Hematopoietic multipotent progenitor cell treated with erythropoietin and hydrocortisone succinate and interleukin-3 and kit ligand, for 4 days (in vitro differentiated cells): Measurements from ENCODE around the gene PLD3.
"Not testable (repeated sequence)": the region's sequence is repeated elsewhere in the genome, so short reads cannot be mapped to it uniquely, and the experiment has no call there.

Source experiments
- DNase-seq: peaks from one replicate; pipeline ENCODE4 v3.0.0-alpha.2; 2015

The PLD3 gene

DNA sequence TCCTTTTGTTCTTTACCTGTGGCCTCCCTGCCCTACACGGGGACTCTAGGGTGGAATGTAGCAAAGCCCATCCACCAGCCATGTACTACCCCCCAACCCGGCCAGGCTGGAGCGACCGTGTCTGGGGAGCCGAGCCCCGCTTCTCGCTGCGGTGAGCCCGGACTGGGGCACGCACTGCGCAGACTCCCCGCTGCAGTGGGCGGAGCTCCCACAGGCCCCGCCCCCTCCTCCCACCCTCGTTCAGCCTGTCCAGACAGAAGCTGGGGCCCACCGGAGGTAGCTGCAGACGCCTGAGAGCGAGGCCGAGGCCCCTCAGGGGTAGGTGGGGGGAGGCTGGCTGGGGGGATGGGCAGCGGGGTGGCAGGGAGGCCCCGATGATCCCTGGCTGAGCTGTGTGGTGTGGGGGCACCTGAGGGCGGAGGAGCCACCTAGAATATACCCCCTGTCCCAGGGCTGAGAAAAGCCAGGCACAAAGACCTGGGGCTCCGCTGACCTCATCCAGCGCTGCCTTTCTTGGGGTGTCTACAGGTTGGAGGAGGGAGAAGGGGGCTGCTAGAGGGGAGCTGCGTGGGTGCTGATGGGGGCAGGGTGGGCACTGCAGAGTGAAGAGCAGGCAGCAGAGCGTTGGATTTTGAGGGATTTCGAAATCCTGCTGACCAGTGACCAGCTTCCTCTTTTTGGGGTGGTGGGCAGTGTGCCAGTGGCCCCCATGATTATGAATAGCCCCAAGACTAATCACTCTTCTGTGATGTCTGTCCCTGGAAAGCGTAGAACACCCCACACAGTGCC, 17.3 kb downstream of the PLD3 start:
- peak; percentile 88 for DNase-seq

DNA sequence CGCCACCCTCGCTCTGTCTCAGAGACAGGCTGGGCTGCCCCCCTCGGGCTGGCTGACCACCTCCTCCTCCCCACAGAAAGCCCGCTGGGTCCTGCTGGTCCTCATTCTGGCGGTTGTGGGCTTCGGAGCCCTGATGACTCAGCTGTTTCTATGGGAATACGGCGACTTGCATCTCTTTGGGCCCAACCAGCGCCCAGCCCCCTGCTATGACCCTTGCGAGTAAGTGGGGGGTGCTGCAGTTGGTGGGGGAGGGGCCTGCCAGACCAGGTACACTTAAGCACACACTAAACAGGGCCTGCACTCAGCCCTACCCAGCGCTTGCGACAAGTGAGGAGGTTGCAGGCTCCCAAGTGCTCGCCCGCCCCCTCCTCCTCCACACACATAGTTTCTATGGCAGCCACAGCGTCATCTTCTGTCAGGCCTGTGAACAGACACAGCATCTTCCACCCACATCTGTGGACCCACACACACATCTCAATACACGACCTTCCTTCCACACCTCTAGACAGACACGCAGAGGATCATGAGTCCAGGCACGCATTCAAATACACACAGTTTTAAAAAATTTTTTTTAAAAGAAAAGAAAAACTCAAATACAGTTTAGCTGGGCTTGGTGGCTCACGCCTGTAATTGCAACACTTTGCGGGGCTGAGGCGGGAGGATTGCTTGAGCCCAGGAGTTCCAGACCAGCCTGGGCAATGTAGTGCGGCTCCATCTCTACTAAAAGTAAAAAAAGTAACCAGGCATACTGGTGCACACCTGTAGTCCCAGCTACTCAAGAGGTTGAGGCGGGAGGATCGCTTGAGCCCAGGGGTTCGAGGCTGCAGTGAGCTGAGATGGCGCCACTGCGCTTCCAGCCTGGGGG, 18.4 kb downstream of the PLD3 start:
- peak; percentile 29 for DNase-seq

DNA sequence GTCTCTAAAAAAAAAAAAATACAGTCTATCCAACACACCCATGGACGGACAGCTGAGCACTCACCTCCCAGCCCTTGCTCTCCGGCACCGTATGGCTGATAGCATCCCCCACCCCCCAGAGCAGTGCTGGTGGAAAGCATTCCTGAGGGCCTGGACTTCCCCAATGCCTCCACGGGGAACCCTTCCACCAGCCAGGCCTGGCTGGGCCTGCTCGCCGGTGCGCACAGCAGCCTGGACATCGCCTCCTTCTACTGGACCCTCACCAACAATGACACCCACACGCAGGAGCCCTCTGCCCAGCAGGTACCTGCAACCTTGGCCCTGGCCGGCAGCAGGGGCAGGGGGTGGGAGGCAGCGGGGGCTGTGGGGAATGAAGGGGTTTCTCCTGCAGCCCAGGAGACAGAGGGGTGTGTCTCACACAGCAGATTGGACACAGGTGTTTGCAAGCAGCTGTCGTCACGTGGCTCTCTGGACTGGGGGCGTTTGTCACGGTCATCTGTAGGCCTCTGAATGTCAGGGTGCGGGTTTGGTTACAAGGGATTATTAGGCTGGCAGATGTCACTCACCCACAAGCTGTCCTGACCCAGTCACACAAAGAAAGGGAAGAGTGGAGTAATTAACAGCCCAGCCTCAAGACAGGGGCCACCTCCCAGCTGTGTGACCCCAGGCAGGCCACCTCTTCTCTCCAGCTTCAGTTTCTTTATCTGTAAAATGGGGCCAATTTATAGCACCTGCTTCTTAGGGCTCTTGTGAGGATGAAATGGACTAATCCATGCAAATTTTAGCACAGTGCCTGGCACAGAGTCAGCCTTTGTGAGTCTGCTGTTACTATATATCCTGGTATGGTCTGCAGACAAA, 19.3 kb downstream of the PLD3 start:
- DNase-seq, result no peak

DNA sequence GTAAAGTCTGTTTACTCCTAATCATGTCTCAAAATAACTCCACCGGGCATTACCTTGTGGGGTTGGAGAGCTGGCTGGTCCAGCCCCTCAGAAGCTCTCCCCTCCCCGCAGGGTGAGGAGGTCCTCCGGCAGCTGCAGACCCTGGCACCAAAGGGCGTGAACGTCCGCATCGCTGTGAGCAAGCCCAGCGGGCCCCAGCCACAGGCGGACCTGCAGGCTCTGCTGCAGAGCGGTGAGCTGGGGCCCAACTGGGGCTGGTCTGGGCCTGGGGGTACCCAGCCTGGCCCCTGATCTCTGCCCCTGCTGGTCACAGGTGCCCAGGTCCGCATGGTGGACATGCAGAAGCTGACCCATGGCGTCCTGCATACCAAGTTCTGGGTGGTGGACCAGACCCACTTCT, 21.3 kb downstream of the PLD3 start:
- no peak for DNase-seq

DNA sequence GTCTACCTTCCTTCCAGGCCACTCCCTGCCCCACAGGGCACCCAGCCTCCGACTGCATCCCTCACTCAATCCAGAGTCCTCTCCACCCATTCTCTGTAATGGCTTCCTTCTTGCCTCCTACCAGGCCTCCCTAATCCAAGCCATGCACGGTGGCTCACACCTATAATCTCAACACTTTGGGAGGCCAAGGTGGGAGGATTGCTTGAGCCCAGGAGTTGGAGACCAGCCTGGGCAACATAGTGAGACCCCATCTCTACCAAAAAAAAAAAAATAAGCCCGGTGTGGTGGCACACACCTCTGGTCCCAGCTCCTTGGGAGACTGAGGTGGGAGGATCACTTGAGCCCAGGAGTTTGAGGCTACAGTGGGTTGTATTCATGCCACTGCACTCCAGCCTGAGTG, 21.8 kb downstream of the PLD3 start:
- DNase-seq, result not testable (repeated sequence)

DNA sequence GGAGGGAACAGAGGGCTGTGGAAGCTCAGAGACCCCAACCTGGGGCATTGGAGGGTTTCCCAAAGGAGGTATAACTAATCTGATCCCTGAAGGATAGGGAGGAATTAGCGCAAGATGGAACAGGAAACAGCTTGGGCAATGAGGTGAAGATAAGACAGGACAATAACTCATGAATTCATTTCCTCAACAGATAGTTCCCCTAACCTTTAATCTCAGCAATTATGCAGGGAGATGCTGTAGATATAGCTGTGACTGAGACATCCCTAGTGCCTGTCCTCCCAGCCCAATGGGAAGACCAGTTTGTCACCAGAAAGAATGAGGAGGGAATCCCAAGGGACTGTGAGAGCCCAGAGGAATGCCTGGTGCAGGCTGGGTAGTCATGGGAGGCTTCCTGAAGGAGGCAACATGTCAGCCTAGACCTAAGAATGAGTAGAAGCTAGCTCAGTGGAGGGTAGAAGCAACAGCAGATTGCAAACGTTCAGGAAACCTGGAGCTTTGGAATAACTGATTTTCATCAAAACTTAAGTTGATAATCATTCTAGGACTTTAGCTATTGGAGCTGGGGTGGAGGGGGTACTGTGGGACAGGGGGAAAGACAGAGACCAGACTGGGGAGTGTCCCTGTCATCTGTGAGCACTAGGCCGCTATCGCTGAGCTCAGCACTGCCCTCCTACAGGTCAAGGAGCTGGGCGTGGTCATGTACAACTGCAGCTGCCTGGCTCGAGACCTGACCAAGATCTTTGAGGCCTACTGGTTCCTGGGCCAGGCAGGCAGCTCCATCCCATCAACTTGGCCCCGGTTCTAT, 22.7 kb downstream of the PLD3 start:
- peak; percentile 32 for DNase-seq

DNA sequence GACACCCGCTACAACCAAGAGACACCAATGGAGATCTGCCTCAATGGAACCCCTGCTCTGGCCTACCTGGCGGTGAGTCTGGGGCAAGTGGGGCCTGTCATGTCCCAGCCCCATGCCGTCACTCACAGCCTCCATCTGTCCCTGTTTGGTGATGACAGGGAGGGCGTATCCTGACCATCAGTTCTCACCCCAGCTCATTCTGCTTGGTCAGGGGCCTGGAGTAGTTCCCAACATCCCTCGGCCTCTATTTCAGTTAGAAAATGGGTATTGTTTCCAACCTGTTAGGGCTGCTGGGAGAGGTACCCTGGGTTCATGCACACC, 23.3 kb downstream of the PLD3 start:
- DNase-seq, result no peak

DNA sequence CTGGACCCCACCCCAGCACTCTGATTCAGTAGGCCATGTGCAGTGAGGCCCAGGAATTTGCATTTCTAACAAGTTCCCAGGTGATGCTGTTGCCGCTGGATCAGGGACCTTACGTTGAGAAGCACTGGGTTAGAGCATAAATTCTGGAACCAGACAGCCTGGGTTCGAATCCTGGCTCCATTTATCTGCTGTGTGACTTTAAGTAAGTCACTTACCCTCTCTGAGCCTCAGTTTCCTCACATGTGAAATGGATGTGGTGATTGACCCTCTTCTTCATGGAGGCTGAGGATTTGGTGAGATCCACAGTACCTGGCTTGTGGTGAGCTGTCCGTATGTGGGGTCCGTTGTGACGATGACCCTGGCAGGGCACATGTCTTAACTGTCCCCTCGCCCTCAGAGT, 25.6 kb downstream of the PLD3 start:
- DNase-seq, result no peak

DNA sequence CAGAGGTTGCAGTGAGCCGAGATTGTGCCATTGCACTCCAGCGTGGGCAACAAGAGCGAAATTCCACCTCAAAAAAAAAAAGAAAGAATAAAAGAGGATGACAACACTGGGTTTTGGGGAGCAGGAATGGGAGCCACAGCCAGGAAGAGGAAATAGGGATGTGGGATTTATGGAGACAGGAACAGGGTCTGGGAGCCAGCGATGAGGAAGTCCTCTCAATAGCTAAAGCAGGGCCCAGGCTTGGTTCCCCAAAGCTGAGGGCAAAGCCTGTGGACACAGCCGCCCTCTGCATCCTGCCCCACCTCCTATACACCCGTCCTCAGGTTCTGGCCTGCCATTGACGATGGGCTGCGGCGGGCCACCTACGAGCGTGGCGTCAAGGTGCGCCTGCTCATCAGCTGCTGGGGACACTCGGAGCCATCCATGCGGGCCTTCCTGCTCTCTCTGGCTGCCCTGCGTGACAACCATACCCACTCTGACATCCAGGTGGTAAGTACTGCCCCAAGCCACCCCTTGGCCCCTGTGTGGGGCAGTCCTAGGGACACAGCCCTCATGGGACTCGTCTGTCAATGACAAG, 27.9 kb downstream of the PLD3 start:
- no peak for DNase-seq

DNA sequence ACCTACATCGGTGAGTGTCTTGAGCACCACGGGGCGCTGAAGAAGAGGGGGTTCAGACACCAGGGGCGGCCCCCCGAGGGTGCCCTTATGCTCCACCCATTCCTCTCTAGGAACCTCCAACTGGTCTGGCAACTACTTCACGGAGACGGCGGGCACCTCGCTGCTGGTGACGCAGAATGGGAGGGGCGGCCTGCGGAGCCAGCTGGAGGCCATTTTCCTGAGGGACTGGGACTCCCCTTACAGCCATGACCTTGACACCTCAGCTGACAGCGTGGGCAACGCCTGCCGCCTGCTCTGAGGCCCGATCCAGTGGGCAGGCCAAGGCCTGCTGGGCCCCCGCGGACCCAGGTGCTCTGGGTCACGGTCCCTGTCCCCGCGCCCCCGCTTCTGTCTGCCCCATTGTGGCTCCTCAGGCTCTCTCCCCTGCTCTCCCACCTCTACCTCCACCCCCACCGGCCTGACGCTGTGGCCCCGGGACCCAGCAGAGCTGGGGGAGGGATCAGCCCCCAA, 29.4 kb downstream of the PLD3 start:
- no peak for DNase-seq

DNA sequence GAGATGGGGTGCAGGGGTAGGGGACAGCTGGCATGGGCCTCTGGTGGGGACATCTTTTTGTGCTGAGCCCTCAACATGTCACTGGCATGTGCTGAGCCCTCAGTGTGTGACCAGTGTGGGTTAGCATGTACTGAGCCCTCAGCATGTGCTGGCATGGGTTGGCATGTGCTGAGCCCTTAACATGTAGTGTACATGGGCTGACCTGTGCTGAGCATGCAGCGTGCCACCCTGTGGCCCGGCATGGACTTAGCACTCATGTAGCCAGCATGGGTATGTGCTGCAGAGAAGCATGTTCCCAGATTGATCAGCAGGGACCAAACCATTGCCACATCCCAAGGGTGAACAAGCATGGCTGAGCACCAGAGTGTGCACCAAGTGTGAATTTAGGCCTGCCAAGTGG, 30.0 kb downstream of the PLD3 start:
- DNase-seq, result no peak

DNA sequence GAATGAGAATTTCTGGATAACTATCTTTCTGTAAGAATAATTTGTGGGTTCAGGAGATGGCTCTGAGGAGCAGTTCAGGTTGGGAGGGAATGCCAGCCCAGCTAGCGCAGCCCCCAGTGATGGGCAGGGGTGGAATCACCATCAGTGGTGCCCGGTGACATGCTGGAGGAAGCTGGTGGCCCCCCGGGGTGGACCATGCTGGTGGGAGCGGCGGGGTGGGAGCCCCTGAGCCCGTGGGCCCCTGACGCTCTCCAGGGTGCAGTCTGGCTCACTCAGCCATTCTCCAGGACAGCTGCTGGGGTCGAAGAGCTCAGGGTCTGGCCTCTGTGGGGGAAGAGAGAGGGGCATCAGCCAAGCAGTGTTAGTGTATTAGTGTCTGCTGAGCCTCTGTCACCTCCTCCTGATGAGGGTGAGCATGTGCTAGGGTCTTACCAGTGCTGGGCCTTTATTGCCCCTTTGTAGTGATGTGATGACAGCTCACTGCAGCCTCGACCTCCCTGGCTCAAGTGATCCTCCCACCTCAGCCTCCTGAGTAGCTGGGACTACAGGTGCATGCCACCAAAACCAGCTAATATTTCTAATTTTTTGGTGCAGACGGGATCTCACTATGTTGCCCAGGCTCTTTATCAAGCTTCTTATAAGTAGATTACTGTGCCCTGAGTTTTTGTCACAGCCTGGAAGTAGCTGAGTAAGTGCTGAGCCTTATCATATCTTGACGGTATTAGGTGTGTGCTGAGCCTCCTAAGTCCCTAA, 31.1 kb downstream of the PLD3 start:
- no peak for DNase-seq

DNA sequence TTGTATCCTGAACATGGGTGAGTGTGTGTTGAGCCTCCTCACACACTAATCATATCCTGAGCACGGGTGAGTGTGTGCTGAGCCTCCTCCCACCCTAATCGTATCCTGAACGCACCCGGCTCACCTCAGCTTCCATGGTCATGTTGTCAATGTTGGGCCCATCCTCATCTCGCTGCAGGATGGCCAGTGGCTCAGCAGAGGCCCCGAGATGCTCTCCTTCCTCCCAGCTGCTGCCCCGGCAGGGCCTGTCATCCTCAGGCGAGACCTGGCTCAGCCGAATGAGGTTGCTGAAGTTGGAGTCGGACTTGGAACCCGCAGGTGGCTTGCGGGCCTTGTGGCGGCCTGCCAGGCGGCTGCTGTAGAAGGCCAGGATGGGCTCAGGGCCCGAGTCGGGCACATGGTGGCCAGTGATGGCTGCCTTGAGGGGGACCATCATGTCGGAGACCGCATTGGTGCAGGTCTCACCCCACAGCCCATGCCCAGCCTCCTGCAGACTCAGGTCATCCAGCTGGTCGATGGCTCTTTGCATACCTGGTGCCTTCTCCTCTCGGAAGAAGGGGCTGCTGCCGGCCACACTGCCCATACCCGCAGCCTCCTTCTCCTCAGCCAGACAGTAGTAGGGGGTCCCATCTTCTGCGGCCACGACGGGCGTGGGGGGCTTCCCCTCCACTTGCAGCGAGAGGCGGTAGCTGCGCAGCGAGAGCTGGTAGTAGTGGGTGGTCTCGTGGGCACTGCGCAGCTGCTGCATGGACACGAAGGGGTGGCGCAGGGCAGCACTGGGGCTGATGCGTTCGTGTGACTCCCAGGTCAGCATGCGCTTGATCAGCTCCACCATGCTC, 31.9 kb downstream of the PLD3 start:
- no peak for DNase-seq

DNA sequence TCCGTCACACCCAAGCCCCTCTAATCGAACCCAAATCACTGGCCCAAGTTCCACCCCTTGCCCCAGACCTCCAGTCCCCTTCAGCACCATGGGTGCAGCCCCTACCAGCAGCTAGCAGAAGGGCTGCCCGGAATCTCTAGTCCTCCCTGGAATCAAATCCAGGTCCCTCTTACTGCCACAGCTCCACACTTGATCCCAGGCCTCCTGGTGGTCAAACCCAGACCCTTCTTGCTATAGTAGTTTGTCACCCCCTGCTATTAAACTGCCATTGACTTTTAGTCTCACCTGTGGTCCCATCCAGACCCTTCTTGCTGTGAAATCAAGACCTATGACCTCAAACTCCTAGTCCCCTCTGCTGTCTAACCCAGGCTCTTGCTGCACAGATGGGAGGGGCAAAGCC, 32.8 kb downstream of the PLD3 start:
- DNase-seq, result no peak

DNA sequence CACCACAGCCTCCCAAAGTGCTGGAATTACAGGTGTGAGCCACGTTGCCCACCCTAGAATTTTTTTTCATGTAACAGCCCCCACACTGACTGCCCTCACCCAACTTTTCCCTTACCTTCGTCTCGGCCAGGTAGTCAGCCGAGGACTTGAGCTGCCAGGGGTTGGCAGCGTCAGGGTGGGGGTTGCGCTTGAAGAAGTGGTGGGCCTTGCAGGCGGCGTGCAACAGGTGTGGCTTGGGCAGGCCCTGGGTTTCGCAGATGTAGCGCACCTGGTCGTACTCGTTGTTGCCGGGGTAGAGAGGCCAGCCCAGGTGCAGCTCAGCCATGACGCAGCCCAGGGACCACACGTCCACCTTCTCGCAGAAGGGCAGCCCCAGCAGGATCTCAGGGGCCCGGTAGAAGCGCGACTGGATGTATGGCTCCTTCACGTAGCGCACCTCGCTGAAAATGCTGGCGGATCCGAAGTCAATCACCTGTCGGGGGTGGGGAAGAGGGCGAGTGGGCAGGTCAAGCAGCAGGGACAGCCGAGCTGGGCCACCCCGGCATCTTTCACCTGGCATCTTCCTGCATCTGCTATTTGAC, 35.3 kb downstream of the PLD3 start:
- no peak for DNase-seq

DNA sequence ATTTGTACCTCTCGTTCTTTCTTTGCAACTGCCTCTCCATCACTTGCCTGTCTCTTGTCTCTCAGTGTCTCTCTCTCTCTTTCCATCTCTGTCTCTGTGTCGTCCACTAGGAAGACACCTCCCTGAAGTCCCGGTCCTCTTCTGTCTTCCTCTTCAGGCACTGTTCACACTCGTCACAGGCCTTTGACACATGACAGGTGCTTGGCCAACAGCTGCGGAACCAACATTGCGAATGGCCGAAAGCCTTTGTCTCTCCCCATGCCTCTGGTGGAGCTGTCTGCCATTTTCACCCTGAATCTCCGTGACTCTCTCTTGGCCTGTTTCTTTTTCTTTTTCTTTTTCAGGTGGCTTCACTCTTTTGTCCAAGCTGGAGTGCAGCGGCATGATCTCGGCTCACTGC, 38.7 kb downstream of the PLD3 start:
- DNase-seq, result no peak

DNA sequence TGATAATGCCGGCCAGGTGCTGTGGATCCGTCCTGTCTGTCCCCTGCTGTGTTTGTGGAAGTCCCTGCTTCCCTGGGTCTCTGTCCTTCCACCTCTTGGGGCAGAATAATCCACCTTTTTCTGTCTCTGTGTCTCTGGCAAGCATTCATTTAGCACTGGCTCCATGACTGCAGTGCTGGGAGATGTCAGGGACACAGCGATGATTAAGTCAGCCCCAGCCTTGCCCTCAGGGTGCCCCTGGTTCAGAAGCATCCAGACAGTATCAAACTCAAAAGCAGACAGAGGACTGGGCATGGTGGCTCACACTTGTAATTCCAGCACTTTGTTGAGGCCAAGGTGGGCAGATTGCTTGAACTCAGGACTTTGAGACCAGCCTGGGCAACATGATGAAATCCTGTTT, 40.0 kb downstream of the PLD3 start:
- no peak for DNase-seq

DNA sequence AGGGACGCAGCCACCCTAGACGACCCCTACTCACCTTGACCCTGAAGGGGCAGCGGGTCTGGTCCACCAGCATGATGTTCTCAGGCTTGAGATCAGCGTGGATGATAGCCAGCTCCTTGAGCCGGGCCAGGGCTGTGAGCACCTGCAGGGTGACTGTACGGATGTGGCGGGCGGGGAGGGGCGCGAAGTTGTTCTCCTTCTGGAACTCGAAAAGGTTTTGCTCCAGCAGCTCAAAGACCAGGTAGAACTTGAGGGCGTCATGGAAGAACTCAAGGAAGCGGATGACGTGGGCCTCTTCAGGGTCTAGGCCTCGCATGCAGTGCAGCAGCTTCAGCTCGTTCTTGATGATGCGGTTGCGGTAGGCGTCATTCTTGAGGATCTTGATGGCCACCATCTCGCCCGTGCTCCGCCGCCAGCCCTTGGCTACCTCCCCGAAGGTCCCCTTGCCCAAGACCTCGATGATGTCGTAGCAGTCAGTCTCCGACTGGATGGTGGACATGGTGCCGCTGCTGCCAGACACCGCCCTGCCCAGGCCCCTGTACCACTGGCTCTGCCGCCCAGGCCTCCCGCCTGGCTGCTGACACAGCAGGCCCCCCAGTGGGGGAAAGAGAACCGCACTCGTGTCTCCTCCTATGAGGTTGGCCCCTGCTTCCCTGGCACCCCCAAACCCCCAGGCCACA, 41.0 kb downstream of the PLD3 start:
- no peak for DNase-seq

DNA sequence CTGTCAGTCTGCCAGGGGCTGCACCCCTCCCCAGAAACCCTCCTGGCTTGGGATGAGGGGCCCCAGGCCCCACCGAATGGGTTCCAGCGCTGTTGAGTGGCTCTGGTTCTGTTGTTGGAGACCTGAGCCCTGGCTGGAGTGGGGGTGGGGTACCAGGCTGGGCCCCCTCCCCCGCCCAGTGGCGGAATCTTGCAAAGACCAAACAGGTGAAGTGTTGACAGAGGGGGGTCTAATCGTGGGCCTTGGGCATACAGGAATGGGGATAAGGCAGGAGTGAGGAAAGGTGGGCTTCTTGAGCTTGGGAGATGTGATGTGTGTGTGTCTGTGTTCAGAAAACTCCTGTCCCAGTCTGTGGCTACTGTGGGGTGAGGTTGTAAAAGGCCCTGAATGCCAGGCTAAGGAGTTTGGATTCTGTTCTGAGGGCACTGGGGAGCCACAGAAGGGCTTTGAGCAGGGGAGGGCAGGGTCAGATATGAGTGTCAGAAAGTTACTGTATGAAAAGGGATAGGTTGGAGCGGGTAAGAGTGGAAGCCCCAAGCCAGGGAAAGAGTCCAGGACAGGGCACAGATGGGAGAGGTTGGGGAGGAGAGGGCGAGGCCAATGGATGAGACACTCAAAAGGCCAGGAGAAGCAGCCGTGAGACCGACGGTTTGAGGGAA, 41.7 kb downstream of the PLD3 start, which contains the start of gene HIPK4:
Gene HIPK4, minus strand, starts transcription at position 98 of the 659 bp plus-strand sequence. CDS start 279 bp downstream, outside the sequence.
- DNase-seq, result no peak
